DND-41 (cell line): ENCODE results near the gene NLGN2.

ENCODE experiments used
- ATAC-seq: fragments of 200-7000 bp; cut with Tn5 transposase; 3 replicates; pipeline ENCODE4 v1.9.1; 2021; ENCODE audit warnings: low read depth; ENCODE audit not compliant: insufficient read depth
- DNase-seq: peaks from one replicate; pipeline ENCODE4 v3.0.0-alpha.2; 2020
- H2AFZ ChIP-seq: 2 replicates; pipeline ENCODE4 v1.6.0; 2012; ENCODE audit warnings: low read depth, low read length
- H3K27ac ChIP-seq: 2 replicates; pipeline ENCODE4 v1.5.1; 2012; ENCODE audit warnings: low read length, inconsistent platforms
- H3K27me3 ChIP-seq: fragments of 200-600 bp; sonication (generic); 2 replicates; pipeline ENCODE4 v1.6.0; 2012; ENCODE audit warnings: low read length, mild to moderate bottlenecking, inconsistent platforms; ENCODE audit not compliant: insufficient read depth, poor library complexity
- H3K36me3 ChIP-seq: 2 replicates; pipeline ENCODE4 v1.5.1; 2012; ENCODE audit warnings: low read length, inconsistent platforms; ENCODE audit not compliant: insufficient read depth
- H3K4me1 ChIP-seq: 2 replicates; pipeline ENCODE4 v1.5.1; 2012; ENCODE audit warnings: mild to moderate bottlenecking, low read length; ENCODE audit not compliant: insufficient read depth
- H3K4me2 ChIP-seq: 2 replicates; pipeline ENCODE4 v1.6.0; 2012; ENCODE audit warnings: mild to moderate bottlenecking, moderate library complexity, low read length, inconsistent platforms; ENCODE audit not compliant: insufficient read depth
- H3K4me3 ChIP-seq, 2 experiments: fragments of 200-600 bp in 1 of 2; shearing (Covaris generic) in 1 of 2; 2 replicates each; pipeline ENCODE4 v1.5.1; 2012 to 2016; ENCODE audit warnings: inconsistent platforms in 2 of 2, low read length in 2 of 2, mild to moderate bottlenecking in 2 of 2, low read depth in 1 of 2, moderate library complexity in 1 of 2
- H3K79me2 ChIP-seq: 2 replicates; pipeline ENCODE4 v1.6.0; 2012; ENCODE audit warnings: low read length, inconsistent platforms; ENCODE audit not compliant: insufficient read depth
- H3K9ac ChIP-seq: 2 replicates; pipeline ENCODE4 v1.6.0; 2012; ENCODE audit warnings: low read depth, mild to moderate bottlenecking, inconsistent platforms, low read length, moderate library complexity
- H3K9me3 ChIP-seq: 2 replicates; pipeline ENCODE4 v1.5.1; 2012; ENCODE audit warnings: low read length, moderate library complexity, mild to moderate bottlenecking, inconsistent platforms; ENCODE audit not compliant: insufficient read depth, severe bottlenecking
- H4K20me1 ChIP-seq: 2 replicates; pipeline ENCODE4 v1.6.0; 2012; ENCODE audit warnings: low read length; ENCODE audit not compliant: insufficient read depth
- CTCF ChIP-seq: IDR thresholded peaks from 2 replicates; pipeline ENCODE4 v1.5.1; 2012; ENCODE audit warnings: borderline replicate concordance, low read length, moderate library complexity, mild to moderate bottlenecking; ENCODE audit not compliant: poor library complexity, severe bottlenecking; ENCODE audit errors: extremely low read depth
- EZH2 ChIP-seq: IDR thresholded peaks from 3 replicates; pipeline ENCODE4 v1.6.1; 2012; ENCODE audit warnings: borderline replicate concordance, low read depth, mild to moderate bottlenecking, moderate library complexity, low read length, inconsistent platforms; ENCODE audit not compliant: severe bottlenecking

The NLGN2 gene

GRCh38 chr17:7383742-7384488 lies 23.7 kb upstream of the NLGN2 start:
- H3K27ac ChIP-seq = no peak overlapping the region
- peak overlapping the region; percentile 67 for H2AFZ ChIP-seq
- H3K27me3 ChIP-seq = peaks cover 25% of the 10 kb centered on the region
- H3K79me2 ChIP-seq = no peaks in the 10 kb centered on the region
- peak; percentile 93 for ATAC-seq
- H3K9me3 ChIP-seq = no peaks in the 10 kb centered on the region
- peaks cover 14% of the 10 kb centered on the region for H3K4me1 ChIP-seq
- no peaks in the 10 kb centered on the region for H3K36me3 ChIP-seq
- peak; percentile 25 for TF ChIP-seq EZH2
- no peak for TF ChIP-seq CTCF
- H3K4me3 ChIP-seq = peak overlapping the region in 1 of 2 experiments; percentile 48; a peak in 2 of 4 replicates
- peak overlapping the region; percentile 47; the same call in 1 of the 2 replicates for H3K9ac ChIP-seq
- peak overlapping the region; percentile 70 for H3K4me2 ChIP-seq
- DNase-seq = peak; percentile 65
- no peaks in the 10 kb centered on the region for H4K20me1 ChIP-seq

DNA sequence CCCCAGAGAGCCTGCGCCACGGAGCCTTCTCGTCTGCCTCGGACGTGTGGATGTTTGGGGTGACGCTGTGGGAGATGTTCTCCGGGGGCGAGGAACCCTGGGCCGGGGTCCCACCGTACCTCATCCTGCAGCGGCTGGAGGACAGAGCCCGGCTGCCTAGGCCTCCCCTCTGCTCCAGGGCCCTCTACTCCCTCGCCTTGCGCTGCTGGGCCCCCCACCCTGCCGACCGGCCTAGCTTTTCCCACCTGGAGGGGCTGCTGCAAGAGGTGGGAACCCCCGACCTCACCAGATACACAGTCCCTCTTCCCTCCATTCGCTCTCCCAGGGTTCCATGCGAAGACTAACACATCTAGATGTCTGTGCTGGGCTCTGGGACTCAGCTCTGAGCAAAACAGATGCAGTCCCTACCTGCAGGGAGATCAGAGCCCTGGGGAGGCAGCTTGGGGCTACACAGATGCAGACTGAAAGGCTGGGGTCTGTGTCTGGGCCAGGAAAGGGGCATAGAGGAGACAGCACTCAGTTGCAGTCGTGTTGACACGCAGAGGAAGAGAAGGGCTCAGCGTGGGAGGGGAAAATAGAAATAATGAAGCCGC lies 23.1 kb upstream of the NLGN2 start:
- TF ChIP-seq CTCF = no peak
- no peak for TF ChIP-seq EZH2
- Histone ChIP-seq H3K27me3 (peaks cover 25% of the 10 kb centered on the region), H2AFZ (peak overlapping the region; percentile 67), H3K9ac (peak overlapping the region; percentile 47; the same call in 1 of the 2 replicates), H3K27ac (no peak overlapping the region), H4K20me1 (no peaks in the 10 kb centered on the region), H3K36me3 (no peaks in the 10 kb centered on the region), H3K4me1 (peaks cover 14% of the 10 kb centered on the region), H3K9me3 (no peaks in the 10 kb centered on the region), H3K4me3 (peak overlapping the region in 1 of 2 experiments; percentile 48; a peak in 2 of 4 replicates), H3K4me2 (peak overlapping the region; percentile 70), H3K79me2 (no peaks in the 10 kb centered on the region)
- ATAC-seq (no peak), DNase-seq (no peak)

DNA sequence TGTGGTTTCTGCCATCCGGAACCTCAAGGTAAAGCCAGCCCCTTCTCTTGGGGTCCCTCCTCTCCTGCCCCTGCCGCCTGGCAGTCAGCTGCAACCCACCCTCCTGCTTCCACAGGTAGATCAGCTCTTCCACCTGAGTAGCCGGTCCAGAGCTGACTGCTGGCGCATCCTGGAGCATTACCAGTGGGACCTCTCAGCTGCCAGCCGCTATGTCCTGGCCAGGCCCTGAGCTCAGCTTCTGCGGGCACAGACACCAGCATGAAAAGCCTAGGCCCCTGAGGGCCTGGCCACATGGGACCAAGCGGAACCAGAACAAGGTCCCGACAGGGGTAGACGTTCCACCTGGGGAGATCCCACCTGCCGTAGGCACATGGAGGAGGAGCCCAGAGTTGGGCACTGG lies 18.8 kb upstream of the NLGN2 start:
- H3K27ac ChIP-seq = no peak overlapping the region
- TF ChIP-seq EZH2 (no peak), CTCF (no peak)
- no peaks in the 10 kb centered on the region for H3K9me3 ChIP-seq
- peaks cover 18% of the 10 kb centered on the region for H3K4me1 ChIP-seq
- H3K4me3 ChIP-seq = no peak overlapping the region
- DNase-seq = no peak
- no peaks in the 10 kb centered on the region for H4K20me1 ChIP-seq
- peaks cover 10% of the 10 kb centered on the region for H3K27me3 ChIP-seq
- no peak overlapping the region for H3K9ac ChIP-seq
- no peak overlapping the region for H2AFZ ChIP-seq
- no peak for ATAC-seq
- H3K4me2 ChIP-seq = no peak overlapping the region
- H3K36me3 ChIP-seq = no peaks in the 10 kb centered on the region
- no peaks in the 10 kb centered on the region for H3K79me2 ChIP-seq
